ENCODE measurements around the gene ROBO1. TPM values are rescaled to one million over a fixed set of nuclear protein-coding genes. Genes with fewer than 3 reads are reported as not detected.

The ROBO1 gene
- total RNA-seq, 1 donor from 2014 or later = 13.4 TPM

GRCh38 chr3:79109754-79110153 is 658.0 kb downstream of the ROBO1 start:
- TF ChIP-seq, protein P1, sequence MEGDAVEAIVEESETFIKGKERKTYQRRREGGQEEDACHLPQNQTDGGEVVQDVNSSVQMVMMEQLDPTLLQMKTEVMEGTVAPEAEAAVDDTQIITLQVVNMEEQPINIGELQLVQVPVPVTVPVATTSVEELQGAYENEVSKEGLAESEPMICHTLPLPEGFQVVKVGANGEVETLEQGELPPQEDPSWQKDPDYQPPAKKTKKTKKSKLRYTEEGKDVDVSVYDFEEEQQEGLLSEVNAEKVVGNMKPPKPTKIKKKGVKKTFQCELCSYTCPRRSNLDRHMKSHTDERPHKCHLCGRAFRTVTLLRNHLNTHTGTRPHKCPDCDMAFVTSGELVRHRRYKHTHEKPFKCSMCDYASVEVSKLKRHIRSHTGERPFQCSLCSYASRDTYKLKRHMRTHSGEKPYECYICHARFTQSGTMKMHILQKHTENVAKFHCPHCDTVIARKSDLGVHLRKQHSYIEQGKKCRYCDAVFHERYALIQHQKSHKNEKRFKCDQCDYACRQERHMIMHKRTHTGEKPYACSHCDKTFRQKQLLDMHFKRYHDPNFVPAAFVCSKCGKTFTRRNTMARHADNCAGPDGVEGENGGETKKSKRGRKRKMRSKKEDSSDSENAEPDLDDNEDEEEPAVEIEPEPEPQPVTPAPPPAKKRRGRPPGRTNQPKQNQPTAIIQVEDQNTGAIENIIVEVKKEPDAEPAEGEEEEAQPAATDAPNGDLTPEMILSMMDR (IDR thresholded peaks at IDR 0.05) = no peak
- DNase-seq (ENCODE audit: low spot score in 2 of 2) = no peak
- H3K27ac ChIP-seq = no peak overlapping the region
- no peaks in the 10 kb centered on the region for H3K9me3 ChIP-seq
- no peak overlapping the region for H3K4me3 ChIP-seq
- H3K36me3 ChIP-seq = no peaks in the 10 kb centered on the region
- intact Hi-C loops (cut with DNase I) = no loop called here
- H3K4me1 ChIP-seq = no peaks in the 10 kb centered on the region
- H3K27me3 ChIP-seq = no peaks in the 10 kb centered on the region

DNA sequence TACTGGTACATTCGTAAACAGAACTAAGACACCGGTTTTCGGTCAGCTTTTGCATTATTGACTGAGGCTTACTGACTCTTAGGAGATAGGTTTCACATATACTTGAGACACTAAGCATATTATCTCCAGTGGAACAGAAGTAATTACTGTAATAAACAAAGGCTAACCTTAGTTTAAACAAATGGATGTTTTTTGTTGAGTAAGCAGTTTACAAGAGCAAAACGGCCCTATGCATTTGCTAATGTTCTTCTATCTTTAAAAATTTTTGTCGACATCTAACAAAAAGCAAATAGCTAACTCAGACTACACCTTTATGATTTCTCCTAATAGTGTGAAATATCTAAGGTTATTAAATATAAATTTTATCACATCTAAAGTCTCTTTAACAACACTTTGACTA is 664.5 kb downstream of the ROBO1 start:
- Histone ChIP-seq H3K36me3 (no peaks in the 10 kb centered on the region), H3K27me3 (no peaks in the 10 kb centered on the region), H3K27ac (no peak overlapping the region), H3K4me3 (no peak overlapping the region), H3K9me3 (no peaks in the 10 kb centered on the region), H3K4me1 (no peaks in the 10 kb centered on the region)
- TF ChIP-seq, protein P1 (IDR thresholded peaks at IDR 0.05) = no peak
- no peak for DNase-seq (ENCODE audit: low spot score in 2 of 2)
- intact Hi-C loops (cut with DNase I) = no loop called here

- Histone ChIP-seq H3K27me3 (no peaks in the 10 kb centered on the region), H3K36me3 (no peaks in the 10 kb centered on the region), H3K27ac (no peak overlapping the region), H3K9me3 (no peaks in the 10 kb centered on the region), H3K4me3 (no peak overlapping the region), H3K4me1 (no peaks in the 10 kb centered on the region)
- TF ChIP-seq, protein P1 (IDR thresholded peaks at IDR 0.05) = no peak
- DNase-seq (ENCODE audit: low spot score in 2 of 2) = no peak
- intact Hi-C loops (cut with DNase I) = no loop called here
These were observed 669.7 kb downstream of the ROBO1 start for GRCh38 chr3:79097964-79098660.

DNA sequence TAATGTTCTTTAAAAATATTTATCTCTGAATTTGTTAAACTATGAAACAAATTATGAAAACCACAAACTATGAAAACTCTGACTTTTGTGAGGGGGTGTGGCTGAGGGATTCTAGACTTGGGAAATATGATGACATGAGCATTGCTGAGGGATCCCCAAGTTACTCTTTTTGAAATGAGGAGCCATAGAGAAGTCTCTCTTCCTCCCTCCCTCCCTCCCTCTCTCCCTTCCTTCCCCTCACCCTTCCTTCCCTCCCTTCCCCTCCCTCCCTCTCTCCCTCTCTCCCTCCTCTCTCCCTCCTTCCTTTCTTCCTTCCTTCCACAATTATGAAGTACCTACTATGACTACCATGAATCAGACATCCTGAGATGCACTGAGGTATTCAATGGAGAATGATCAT is 673.1 kb downstream of the ROBO1 start:
- no peak overlapping the region for H3K27ac ChIP-seq
- intact Hi-C loops (cut with DNase I) = no loop called here
- no peaks in the 10 kb centered on the region for H3K9me3 ChIP-seq
- TF ChIP-seq, protein P1 (IDR thresholded peaks at IDR 0.05) = no peak
- H3K4me1 ChIP-seq = no peaks in the 10 kb centered on the region
- no peak for DNase-seq (ENCODE audit: low spot score in 2 of 2)
- no peak overlapping the region for H3K4me3 ChIP-seq
- no peaks in the 10 kb centered on the region for H3K36me3 ChIP-seq
- H3K27me3 ChIP-seq = no peaks in the 10 kb centered on the region

GRCh38 chr3:79086514-79086913 is 681.3 kb downstream of the ROBO1 start:
- Histone ChIP-seq H3K27me3 (no peaks in the 10 kb centered on the region), H3K27ac (no peak overlapping the region), H3K9me3 (no peaks in the 10 kb centered on the region), H3K36me3 (no peaks in the 10 kb centered on the region), H3K4me1 (no peaks in the 10 kb centered on the region), H3K4me3 (no peak overlapping the region)
- no peak for DNase-seq (ENCODE audit: low spot score in 2 of 2)
- TF ChIP-seq, protein P1 (IDR thresholded peaks at IDR 0.05) = peak in 2 of 3 experiments; percentile 47 to 58
- intact Hi-C loops (cut with DNase I) = no loop called here

- Histone ChIP-seq H3K4me1 (no peaks in the 10 kb centered on the region), H3K9me3 (no peaks in the 10 kb centered on the region), H3K27ac (no peak overlapping the region), H3K27me3 (no peaks in the 10 kb centered on the region), H3K36me3 (no peaks in the 10 kb centered on the region), H3K4me3 (no peak overlapping the region)
- TF ChIP-seq, protein P1 (IDR thresholded peaks at IDR 0.05) = no peak
- intact Hi-C loops (cut with DNase I) = no loop called here
- DNase-seq (ENCODE audit: low spot score in 2 of 2) = no peak
These were observed 682.6 kb downstream of the ROBO1 start for GRCh38 chr3:79085171-79085570.

All from ascending aorta (tissue), 2 donors.